Measurements from ENCODE around the gene IL4R.
"Not testable (repeated sequence)": the region's sequence is repeated elsewhere in the genome, so short reads cannot be mapped to it uniquely, and the experiment has no call there.

The IL4R gene

DNA sequence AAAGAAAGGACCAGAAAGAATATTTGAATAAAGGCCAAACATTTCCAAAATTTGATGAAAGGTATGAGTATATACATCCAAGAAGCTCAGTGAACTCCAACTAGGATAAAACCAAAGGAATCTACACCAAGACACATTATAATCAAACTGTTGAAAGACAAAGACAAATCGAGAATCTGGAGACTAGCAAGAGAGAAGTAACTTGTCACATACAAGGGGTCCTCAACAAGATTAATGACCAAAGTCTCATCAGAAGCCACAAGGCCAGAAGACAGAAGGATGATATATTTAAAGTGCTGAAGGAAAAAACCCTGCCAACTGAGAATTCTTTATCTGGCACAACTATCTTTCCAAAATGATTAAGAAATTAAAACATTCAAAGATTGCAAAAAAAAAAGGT lies 78.9 kb downstream of the IL4R start:
- H3K4me3 ChIP-seq (IDR thresholded peaks at IDR 0.05; ENCODE audit: insufficient read depth, low read depth, low read length), result no peak overlapping the region
- peaks cover 32% of the 10 kb centered on the region for H3K4me1 ChIP-seq (ENCODE audit: low read depth, poor library complexity, severe bottlenecking)
- no peaks in the 10 kb centered on the region for H3K27me3 ChIP-seq (ENCODE audit: insufficient read depth, low read depth)
- TF ChIP-seq, protein P1, sequence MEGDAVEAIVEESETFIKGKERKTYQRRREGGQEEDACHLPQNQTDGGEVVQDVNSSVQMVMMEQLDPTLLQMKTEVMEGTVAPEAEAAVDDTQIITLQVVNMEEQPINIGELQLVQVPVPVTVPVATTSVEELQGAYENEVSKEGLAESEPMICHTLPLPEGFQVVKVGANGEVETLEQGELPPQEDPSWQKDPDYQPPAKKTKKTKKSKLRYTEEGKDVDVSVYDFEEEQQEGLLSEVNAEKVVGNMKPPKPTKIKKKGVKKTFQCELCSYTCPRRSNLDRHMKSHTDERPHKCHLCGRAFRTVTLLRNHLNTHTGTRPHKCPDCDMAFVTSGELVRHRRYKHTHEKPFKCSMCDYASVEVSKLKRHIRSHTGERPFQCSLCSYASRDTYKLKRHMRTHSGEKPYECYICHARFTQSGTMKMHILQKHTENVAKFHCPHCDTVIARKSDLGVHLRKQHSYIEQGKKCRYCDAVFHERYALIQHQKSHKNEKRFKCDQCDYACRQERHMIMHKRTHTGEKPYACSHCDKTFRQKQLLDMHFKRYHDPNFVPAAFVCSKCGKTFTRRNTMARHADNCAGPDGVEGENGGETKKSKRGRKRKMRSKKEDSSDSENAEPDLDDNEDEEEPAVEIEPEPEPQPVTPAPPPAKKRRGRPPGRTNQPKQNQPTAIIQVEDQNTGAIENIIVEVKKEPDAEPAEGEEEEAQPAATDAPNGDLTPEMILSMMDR (conservative IDR thresholded peaks at IDR 0.05; ENCODE audit: low read depth, low read length), result no peak
- no peaks in the 10 kb centered on the region for H3K79me2 ChIP-seq (ENCODE audit: insufficient read depth, low read depth)
- no peaks in the 10 kb centered on the region for H3K36me3 ChIP-seq (ENCODE audit: insufficient read depth)
- no peak overlapping the region for H3K4me2 ChIP-seq
- H3K27ac ChIP-seq, result no peak overlapping the region
- H2AFZ ChIP-seq (ENCODE audit: low read depth), result no peak overlapping the region
- no peak overlapping the region for H3K9ac ChIP-seq
- no peaks in the 10 kb centered on the region for H4K20me1 ChIP-seq (ENCODE audit: insufficient read depth)

DNA sequence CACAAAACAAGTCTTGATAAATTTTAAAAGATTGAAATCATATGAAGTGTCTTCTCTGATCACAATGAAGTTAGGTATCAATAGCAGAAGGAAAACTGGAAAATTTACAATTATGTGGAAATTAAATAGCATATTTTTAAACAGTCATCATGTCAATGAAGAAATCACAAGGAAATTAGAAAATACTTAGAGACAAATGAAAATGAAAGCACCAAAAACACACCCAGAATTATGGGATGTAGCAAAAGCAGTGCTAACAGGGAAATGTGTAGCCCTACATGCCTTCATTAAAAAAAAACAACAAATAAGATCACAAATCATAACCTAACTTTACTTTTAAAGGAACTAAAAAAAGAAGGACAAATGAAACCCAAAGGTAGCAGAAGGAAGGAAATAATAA lies 80.7 kb downstream of the IL4R start:
- Histone ChIP-seq H3K27me3 (ENCODE audit: insufficient read depth, low read depth) (no peaks in the 10 kb centered on the region), H3K27ac (no peak overlapping the region), H3K36me3 (ENCODE audit: insufficient read depth) (no peaks in the 10 kb centered on the region), H2AFZ (ENCODE audit: low read depth) (no peak overlapping the region), H3K79me2 (ENCODE audit: insufficient read depth, low read depth) (no peaks in the 10 kb centered on the region), H3K9ac (no peak overlapping the region), H3K4me3 (IDR thresholded peaks at IDR 0.05; ENCODE audit: insufficient read depth, low read depth, low read length) (no peak overlapping the region), H3K4me1 (ENCODE audit: low read depth, poor library complexity, severe bottlenecking) (peaks cover 17% of the 10 kb centered on the region), H3K4me2 (no peak overlapping the region), H4K20me1 (ENCODE audit: insufficient read depth) (no peaks in the 10 kb centered on the region)
- TF ChIP-seq, protein P1 (conservative IDR thresholded peaks at IDR 0.05; ENCODE audit: low read depth, low read length), result no peak

DNA sequence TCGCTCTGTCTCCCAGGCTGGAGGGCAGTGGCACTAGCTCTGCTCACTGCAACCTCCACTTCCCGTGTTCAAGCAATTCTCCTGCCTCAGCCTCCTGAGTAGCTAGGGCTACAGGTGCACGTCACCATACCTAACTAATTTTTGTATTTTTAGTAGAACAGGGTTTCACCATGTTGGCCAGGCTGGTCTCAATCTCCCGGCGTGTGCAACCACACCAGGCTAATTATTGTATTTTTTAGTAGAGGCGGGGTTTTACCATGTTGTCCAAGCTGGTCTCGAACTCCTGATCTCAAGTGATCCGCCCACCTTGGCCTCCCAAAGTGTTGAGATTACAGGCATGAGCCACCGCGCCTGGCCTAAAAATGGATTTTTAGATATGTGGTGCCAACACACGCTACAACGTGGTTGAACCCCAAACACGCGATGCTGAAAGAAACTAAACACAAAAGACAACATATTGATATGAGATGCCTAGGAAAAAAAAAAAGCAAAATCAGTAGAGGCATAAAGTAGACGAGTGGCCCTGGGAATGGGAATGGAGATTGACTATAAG lies 84.6 kb downstream of the IL4R start:
- H2AFZ ChIP-seq (ENCODE audit: low read depth); H3K4me2 ChIP-seq; H4K20me1 ChIP-seq (ENCODE audit: insufficient read depth); H3K36me3 ChIP-seq (ENCODE audit: insufficient read depth); H3K4me3 ChIP-seq (IDR thresholded peaks at IDR 0.05; ENCODE audit: insufficient read depth, low read depth, low read length); H3K9ac ChIP-seq; H3K27me3 ChIP-seq (ENCODE audit: insufficient read depth, low read depth); H3K27ac ChIP-seq: not testable (repeated sequence)
- peaks cover 21% of the 10 kb centered on the region for H3K4me1 ChIP-seq (ENCODE audit: low read depth, poor library complexity, severe bottlenecking)
- peaks cover 10% of the 10 kb centered on the region; the same call in 1 of the 2 replicates for H3K79me2 ChIP-seq (ENCODE audit: insufficient read depth, low read depth)

DNA sequence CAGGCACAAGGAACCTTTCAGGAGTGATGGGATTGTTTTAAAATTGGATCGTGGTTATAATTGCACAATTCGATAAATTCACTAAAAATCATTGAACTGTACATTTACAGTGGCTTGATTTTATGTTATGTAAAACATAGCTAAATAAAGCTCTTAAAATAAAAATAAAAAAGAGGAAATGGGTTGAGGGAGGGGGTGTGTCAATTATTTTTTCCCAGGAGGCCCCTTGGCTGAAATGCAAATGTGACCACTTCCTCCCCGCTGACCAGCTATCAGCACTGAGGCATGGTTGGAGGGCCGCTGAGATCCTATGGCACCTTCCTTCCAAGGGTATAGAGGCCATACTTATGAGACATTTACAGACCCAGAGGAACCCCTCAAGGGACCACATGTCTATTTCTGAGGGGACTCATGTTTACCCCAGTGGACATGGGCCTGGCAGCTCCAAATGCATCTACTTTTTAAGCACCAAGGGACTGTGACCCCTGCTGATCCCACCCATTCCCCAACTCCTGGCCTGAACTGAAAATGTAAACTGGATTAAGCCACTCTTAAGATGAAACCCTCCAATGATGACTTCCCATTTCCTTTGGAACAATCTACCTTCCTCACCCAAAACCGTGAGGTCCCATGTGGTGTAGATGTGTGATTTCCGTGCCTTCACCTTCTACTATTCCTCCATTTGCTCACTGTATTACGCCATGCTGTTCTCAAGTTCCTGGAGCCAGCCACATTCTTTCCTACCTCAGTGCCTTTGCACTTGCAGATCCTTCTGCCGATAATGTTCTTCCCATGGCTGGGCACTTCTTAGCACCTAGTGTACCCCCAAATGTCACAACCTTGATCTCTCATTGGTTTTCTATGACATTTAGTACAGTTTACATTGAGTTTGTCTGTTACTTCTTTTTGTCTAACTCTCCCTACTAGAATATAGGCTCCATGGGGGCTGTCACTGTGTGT lies 85.4 kb downstream of the IL4R start:
- no peak overlapping the region for H3K4me3 ChIP-seq (IDR thresholded peaks at IDR 0.05; ENCODE audit: insufficient read depth, low read depth, low read length)
- H3K79me2 ChIP-seq (ENCODE audit: insufficient read depth, low read depth), result peaks cover 18% of the 10 kb centered on the region
- TF ChIP-seq, protein P1 (conservative IDR thresholded peaks at IDR 0.05; ENCODE audit: low read depth, low read length), result no peak
- no peaks in the 10 kb centered on the region for H4K20me1 ChIP-seq (ENCODE audit: insufficient read depth)
- H3K4me1 ChIP-seq (ENCODE audit: low read depth, poor library complexity, severe bottlenecking), result peaks cover 29% of the 10 kb centered on the region
- H3K27ac ChIP-seq, result no peak overlapping the region
- H3K27me3 ChIP-seq (ENCODE audit: insufficient read depth, low read depth), result no peaks in the 10 kb centered on the region
- H3K4me2 ChIP-seq, result no peak overlapping the region
- no peak overlapping the region for H2AFZ ChIP-seq (ENCODE audit: low read depth)
- no peaks in the 10 kb centered on the region for H3K36me3 ChIP-seq (ENCODE audit: insufficient read depth)
- H3K9ac ChIP-seq, result no peak overlapping the region

DNA sequence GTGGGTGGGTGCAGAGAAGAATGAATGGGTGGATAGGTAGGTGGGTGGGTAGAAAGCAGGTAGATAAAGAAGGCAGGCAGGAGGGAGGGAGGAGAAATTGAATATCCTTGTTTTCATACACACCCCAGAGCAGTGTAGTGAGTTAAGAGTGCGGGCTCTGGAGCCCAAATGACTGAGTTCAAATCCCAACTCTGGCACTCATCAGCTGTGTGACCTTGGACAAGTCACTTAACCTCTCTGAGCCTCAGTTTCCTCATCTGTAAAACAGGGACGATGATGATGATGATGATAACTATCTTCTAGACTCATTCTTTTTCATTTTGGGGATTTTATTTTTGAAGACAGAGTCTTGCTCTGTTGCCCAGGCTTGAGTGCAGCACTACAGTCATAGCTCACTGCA lies 86.2 kb downstream of the IL4R start:
- TF ChIP-seq, protein P1 (conservative IDR thresholded peaks at IDR 0.05; ENCODE audit: low read depth, low read length), result no peak
- Histone ChIP-seq H3K79me2 (ENCODE audit: insufficient read depth, low read depth) (peaks cover 26% of the 10 kb centered on the region), H3K27me3 (ENCODE audit: insufficient read depth, low read depth) (no peaks in the 10 kb centered on the region)

More for the DNA sequence above, 86.2 kb downstream of the IL4R start:
- no peaks in the 10 kb centered on the region for H4K20me1 ChIP-seq (ENCODE audit: insufficient read depth)
- no peaks in the 10 kb centered on the region for H3K36me3 ChIP-seq (ENCODE audit: insufficient read depth)
- no peak overlapping the region for H3K27ac ChIP-seq
- H3K9ac ChIP-seq, result no peak overlapping the region
- peaks cover 37% of the 10 kb centered on the region for H3K4me1 ChIP-seq (ENCODE audit: low read depth, poor library complexity, severe bottlenecking)
- H3K4me3 ChIP-seq (IDR thresholded peaks at IDR 0.05; ENCODE audit: insufficient read depth, low read depth, low read length), result no peak overlapping the region
- H2AFZ ChIP-seq (ENCODE audit: low read depth), result no peak overlapping the region
- H3K4me2 ChIP-seq, result no peak overlapping the region

Measured in KMS-11 (cell line).